Esophagus squamous epithelium (tissue), 4 donors: ENCODE results near the gene KCNK1.

Source experiments
- POLR2A ChIP-seq, 4 donors: fragments of 450-650 bp; IDR thresholded peaks; one replicate each; pipeline ENCODE4 v1.6.1; 2017; ENCODE audit warnings: antibody characterized with exemption in 4 of 4, mild to moderate bottlenecking in 4 of 4, moderate library complexity in 3 of 4
- TF ChIP-seq, protein P1 (sequence below), 6 experiments: fragments of 450-650 bp in 4 of 6; fragments of 200-600 bp in 2 of 6; sonication (generic) in 2 of 6; IDR thresholded peaks; one replicate each; pipeline ENCODE4 v1.5.1; 2016 to 2019; ENCODE audit warnings: antibody characterized with exemption in 6 of 6, mild to moderate bottlenecking in 4 of 6, moderate library complexity in 4 of 6

DNA sequence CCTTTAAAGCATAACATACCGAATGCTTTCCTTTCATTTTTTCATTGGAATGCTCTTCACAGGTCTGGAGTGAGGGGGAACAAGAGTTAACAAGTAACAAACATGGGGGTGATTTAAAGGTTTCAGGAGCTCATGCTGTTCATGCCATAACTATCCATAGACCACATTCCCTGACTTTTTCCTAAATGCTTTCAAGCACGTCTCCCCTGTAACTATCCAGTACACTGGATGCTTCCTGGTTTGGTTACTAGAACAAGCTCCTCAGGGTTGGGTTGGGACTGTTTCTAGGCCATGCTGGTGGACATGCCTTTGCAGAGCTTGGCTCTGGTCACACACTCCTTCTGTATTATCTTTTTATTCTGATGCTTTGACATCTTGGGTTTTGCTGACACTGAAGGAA is 38.6 kb downstream of the KCNK1 start:
- TF ChIP-seq, protein P1, sequence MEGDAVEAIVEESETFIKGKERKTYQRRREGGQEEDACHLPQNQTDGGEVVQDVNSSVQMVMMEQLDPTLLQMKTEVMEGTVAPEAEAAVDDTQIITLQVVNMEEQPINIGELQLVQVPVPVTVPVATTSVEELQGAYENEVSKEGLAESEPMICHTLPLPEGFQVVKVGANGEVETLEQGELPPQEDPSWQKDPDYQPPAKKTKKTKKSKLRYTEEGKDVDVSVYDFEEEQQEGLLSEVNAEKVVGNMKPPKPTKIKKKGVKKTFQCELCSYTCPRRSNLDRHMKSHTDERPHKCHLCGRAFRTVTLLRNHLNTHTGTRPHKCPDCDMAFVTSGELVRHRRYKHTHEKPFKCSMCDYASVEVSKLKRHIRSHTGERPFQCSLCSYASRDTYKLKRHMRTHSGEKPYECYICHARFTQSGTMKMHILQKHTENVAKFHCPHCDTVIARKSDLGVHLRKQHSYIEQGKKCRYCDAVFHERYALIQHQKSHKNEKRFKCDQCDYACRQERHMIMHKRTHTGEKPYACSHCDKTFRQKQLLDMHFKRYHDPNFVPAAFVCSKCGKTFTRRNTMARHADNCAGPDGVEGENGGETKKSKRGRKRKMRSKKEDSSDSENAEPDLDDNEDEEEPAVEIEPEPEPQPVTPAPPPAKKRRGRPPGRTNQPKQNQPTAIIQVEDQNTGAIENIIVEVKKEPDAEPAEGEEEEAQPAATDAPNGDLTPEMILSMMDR (IDR thresholded peaks at IDR 0.05): no peak
- TF ChIP-seq POLR2A (IDR thresholded peaks at IDR 0.05): no peak
